Measurements from ENCODE around the gene PITPNM1. TPM values are rescaled to one million over a fixed set of nuclear protein-coding genes. Genes with fewer than 3 reads are reported as not detected.

The PITPNM1 gene
- polyA plus RNA-seq, 6 donors from 2014 or later = 10.9 to 34.9 (median 14.5) TPM

GRCh38 chr11:67505605-67506396, 638 bp upstream of the PITPNM1 start:
- peak; percentile 85 for DNase-seq
- peak overlapping the region; percentile 87 to 96 (median 94) for H3K4me3 Mint-ChIP-seq
- peaks cover 5 to 6% of the 10 kb centered on the region in 2 donors for H3K36me3 Mint-ChIP-seq
- ATAC-seq (ENCODE audit: low read depth in 2 of 2) = peak; percentile 39 to 40
- H3K27me3 Mint-ChIP-seq = peaks cover 0 to 2% (median under 1%) of the 10 kb centered on the region in 3 donors
- H3K27ac Mint-ChIP-seq = peak overlapping the region; percentile 97 to 99 (median 98)
- H3K9me3 Mint-ChIP-seq = peaks cover 0 to 1% (median 0%) of the 10 kb centered on the region in 7 donors
- H3K4me1 Mint-ChIP-seq = peaks cover 39 to 54% (median 51%) of the 10 kb centered on the region in 3 donors

DNA sequence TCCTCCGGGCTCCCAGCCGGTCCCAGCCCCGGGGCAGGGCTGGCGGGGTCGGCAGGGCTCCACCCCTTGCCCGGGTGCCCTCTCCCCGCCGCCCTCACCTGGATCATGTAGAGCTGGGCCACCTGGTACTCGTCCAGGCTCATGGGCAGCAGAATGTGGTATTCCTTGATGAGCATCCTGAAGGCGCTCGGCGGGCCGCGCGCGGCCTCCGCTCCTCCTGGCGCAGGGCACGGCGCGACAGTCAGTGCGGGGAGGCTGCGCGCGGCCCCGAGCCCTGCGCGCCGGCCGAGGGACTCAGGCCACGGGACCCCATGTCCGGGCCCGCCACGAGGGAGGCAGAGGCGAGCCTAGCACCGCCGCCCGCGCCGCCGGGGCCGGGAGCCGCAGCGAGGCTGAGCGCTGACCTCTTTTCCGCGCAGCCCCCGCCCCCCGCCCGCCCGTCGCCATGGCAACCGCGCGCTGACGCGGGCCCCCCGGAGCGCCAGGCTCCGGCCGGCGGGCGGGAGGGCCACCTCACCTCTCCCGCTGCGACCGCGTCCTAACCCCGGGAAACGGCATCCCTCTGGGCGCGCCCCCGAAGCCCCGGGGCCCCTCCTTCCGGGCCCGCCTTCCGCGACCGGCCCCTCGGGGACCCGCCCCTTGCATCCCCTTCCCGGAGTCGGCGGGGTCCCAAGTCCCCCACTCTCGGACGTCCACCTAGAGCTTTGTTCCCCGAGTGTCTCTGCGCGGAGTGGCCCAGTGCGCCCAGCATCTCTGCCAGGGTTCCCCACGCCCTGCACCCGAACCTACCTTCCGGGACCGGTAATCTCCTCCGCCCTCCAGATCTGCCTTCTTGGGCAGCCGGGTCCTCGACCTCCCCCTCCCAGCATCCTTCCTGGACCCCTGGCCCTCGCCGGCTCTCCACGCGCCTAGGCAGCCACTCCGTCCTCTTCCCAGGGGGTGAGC, 886 bp downstream of the PITPNM1 start:
- Mint-ChIP-seq H3K4me3 (peak overlapping the region; percentile 88 to 96 (median 94)), H3K9me3 (no peaks in the 10 kb centered on the region), H3K4me1 (peaks cover 39 to 60% (median 49%) of the 10 kb centered on the region in 3 donors), H3K27me3 (no peaks in the 10 kb centered on the region), H3K27ac (peak overlapping the region; percentile 39 to 99 (median 85)), H3K36me3 (peaks cover 8 to 9% of the 10 kb centered on the region in 2 donors)
- ATAC-seq (ENCODE audit: low read depth in 2 of 2) (no peak), DNase-seq (peak; percentile 13)

- peaks cover 8 to 9% of the 10 kb centered on the region in 2 donors for H3K36me3 Mint-ChIP-seq
- DNase-seq = no peak
- no peaks in the 10 kb centered on the region for H3K27me3 Mint-ChIP-seq
- H3K4me1 Mint-ChIP-seq = peaks cover 30 to 52% (median 41%) of the 10 kb centered on the region in 3 donors
- peak overlapping the region; percentile 63 to 94 (median 87) for H3K4me3 Mint-ChIP-seq
- peak overlapping the region in 3 of 6 donors; percentile 44 to 93 (median 77) for H3K27ac Mint-ChIP-seq
- no peak for ATAC-seq (ENCODE audit: low read depth in 2 of 2)
- no peaks in the 10 kb centered on the region for H3K9me3 Mint-ChIP-seq
Measured at GRCh38 chr11:67503119-67504004, 1.8 kb downstream of the PITPNM1 start.

DNA sequence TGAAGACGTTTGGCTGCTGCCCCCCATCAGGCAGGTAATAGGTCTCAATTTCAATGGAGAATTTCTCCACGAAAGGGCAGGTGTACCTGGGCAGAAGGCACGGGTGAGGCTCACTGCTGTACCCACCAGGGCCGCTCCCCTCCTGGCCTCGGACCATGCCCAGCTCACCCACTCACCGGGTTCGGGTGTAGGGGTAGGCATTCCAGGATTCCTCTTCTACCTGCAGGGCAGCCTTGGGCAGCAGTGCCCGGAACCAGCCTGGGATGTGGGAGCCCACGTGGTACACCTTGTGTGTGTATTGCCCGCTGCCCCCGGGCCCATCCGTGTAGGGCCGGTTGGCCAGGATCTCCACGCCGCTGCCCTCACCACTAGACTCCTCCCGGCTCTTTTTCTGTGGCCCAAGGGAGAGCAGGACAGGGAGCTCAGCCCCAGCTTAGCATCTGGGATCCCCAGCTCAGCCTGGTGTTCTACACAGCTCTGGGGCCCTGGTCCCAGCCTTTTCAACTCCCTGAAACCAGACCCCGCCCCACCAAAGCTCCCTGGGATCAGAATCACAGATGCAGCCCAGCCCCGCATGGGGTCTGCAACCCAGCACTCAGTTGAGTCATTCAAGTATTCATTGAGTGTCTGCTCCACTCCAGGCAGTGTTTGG, 2.7 kb downstream of the PITPNM1 start:
- no peaks in the 10 kb centered on the region for H3K9me3 Mint-ChIP-seq
- ATAC-seq (ENCODE audit: low read depth in 2 of 2) (no peak), DNase-seq (no peak)
- H3K36me3 Mint-ChIP-seq = peaks cover 8 to 9% of the 10 kb centered on the region in 2 donors
- peak overlapping the region; percentile 63 to 94 (median 87) for H3K4me3 Mint-ChIP-seq
- H3K4me1 Mint-ChIP-seq = peaks cover 30 to 48% (median 39%) of the 10 kb centered on the region in 3 donors
- no peaks in the 10 kb centered on the region for H3K27me3 Mint-ChIP-seq
- H3K27ac Mint-ChIP-seq = peak overlapping the region in 2 of 6 donors; percentile 44 to 93

- peak overlapping the region in 2 of 6 donors; percentile 54 to 56 for H3K27ac Mint-ChIP-seq
- no peaks in the 10 kb centered on the region for H3K27me3 Mint-ChIP-seq
- H3K36me3 Mint-ChIP-seq = peaks cover 8 to 9% of the 10 kb centered on the region in 2 donors
- no peak for ATAC-seq (ENCODE audit: low read depth in 2 of 2)
- H3K4me1 Mint-ChIP-seq = peaks cover 26 to 42% (median 33%) of the 10 kb centered on the region in 3 donors
- H3K9me3 Mint-ChIP-seq = no peaks in the 10 kb centered on the region
- H3K4me3 Mint-ChIP-seq = no peak overlapping the region
- no peak for DNase-seq
Measured at GRCh38 chr11:67501854-67502253, 3.3 kb downstream of the PITPNM1 start.

DNA sequence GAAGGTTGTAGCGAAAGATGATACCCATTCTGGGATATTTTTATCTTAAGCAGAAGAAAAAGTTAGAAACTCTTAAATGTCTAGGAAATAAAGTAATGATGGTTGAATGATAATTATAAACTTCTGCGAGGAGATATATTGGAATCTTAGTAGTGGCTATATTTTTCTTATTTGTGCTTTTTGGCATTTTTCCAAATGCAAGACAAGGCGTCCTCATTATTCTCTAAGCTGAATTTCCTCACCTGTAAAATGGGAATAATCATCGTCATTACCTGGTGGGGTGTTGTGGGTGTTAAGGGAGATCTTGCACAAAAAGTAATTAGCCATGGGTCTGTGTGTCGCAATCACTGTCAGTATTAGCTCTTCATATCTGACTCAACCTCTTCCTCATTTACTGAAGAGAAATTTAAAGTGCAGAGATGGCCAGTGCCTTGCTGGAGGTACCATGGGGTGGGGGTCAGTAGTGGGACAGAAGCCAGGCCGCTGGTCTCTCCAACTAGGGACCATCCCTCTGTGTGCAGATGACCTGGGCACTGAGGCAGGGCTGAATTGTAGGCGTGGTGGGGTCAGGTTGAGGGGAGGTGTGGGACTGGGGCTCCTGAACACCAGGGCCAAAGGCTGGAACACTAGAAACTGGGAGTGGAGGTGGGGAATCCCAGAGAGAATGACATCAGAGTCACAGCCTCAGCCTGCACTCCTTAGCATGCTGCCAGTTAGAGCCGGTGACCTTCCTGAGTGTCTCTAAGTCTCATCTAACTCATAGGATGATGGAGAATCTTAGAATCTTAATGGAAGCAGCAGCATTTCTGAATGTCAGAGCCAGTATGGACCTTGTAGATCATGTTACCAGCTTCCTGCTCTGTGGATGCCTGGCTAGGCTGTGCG, 4.1 kb downstream of the PITPNM1 start:
- peak overlapping the region in 4 of 6 donors; percentile 11 to 84 (median 32) for H3K27ac Mint-ChIP-seq
- DNase-seq = no peak
- peaks cover 8 to 9% of the 10 kb centered on the region in 2 donors for H3K36me3 Mint-ChIP-seq
- ATAC-seq (ENCODE audit: low read depth in 2 of 2) = no peak
- peak overlapping the region in 2 of 8 donors; percentile 18 to 35 for H3K4me3 Mint-ChIP-seq
- H3K4me1 Mint-ChIP-seq = peaks cover 22 to 36% (median 25%) of the 10 kb centered on the region in 3 donors
- no peaks in the 10 kb centered on the region for H3K27me3 Mint-ChIP-seq
- H3K9me3 Mint-ChIP-seq = no peaks in the 10 kb centered on the region

- H3K27ac Mint-ChIP-seq = peak overlapping the region in 1 of 6 donors; percentile 41
- no peaks in the 10 kb centered on the region for H3K9me3 Mint-ChIP-seq
Measured at GRCh38 chr11:67500484-67500821, 4.7 kb downstream of the PITPNM1 start.

GRCh38 chr11:67499808-67500483, 5.2 kb downstream of the PITPNM1 start:
- DNase-seq (no peak), ATAC-seq (ENCODE audit: low read depth in 2 of 2) (no peak)
- Mint-ChIP-seq H3K4me3 (no peak overlapping the region), H3K9me3 (no peaks in the 10 kb centered on the region), H3K36me3 (peaks cover 8 to 9% of the 10 kb centered on the region in 2 donors), H3K4me1 (peaks cover 17 to 28% (median 18%) of the 10 kb centered on the region in 3 donors), H3K27me3 (no peaks in the 10 kb centered on the region), H3K27ac (no peak overlapping the region)

More at GRCh38 chr11:67500484-67500821, 4.7 kb downstream of the PITPNM1 start:
- ATAC-seq (ENCODE audit: low read depth in 2 of 2) = no peak
- H3K36me3 Mint-ChIP-seq = peaks cover 8 to 9% of the 10 kb centered on the region in 2 donors
- DNase-seq = no peak
- no peaks in the 10 kb centered on the region for H3K27me3 Mint-ChIP-seq
- peaks cover 19 to 30% (median 20%) of the 10 kb centered on the region in 3 donors for H3K4me1 Mint-ChIP-seq
- H3K4me3 Mint-ChIP-seq = peak overlapping the region in 2 of 8 donors; percentile 18 to 35

GRCh38 chr11:67498544-67498972, 6.6 kb downstream of the PITPNM1 start:
- no peak for DNase-seq
- Mint-ChIP-seq H3K4me3 (no peak overlapping the region), H3K27me3 (no peaks in the 10 kb centered on the region), H3K9me3 (no peaks in the 10 kb centered on the region), H3K36me3 (peaks cover 8 to 9% of the 10 kb centered on the region in 2 donors), H3K4me1 (peaks cover 10 to 25% (median 11%) of the 10 kb centered on the region in 3 donors), H3K27ac (peak overlapping the region in 1 of 6 donors; percentile 69)
- ATAC-seq (ENCODE audit: low read depth in 2 of 2) = no peak

GRCh38 chr11:67497656-67498291, 7.4 kb downstream of the PITPNM1 start:
- no peaks in the 10 kb centered on the region for H3K27me3 Mint-ChIP-seq
- DNase-seq (no peak), ATAC-seq (ENCODE audit: low read depth in 2 of 2) (no peak)
- no peak overlapping the region for H3K27ac Mint-ChIP-seq
- peaks cover 4 to 18% (median 5%) of the 10 kb centered on the region in 3 donors for H3K4me1 Mint-ChIP-seq
- no peaks in the 10 kb centered on the region for H3K9me3 Mint-ChIP-seq
- H3K36me3 Mint-ChIP-seq = peaks cover 8 to 9% of the 10 kb centered on the region in 2 donors
- no peak overlapping the region for H3K4me3 Mint-ChIP-seq
